ENCODE results near the gene FRMD5.

DNA sequence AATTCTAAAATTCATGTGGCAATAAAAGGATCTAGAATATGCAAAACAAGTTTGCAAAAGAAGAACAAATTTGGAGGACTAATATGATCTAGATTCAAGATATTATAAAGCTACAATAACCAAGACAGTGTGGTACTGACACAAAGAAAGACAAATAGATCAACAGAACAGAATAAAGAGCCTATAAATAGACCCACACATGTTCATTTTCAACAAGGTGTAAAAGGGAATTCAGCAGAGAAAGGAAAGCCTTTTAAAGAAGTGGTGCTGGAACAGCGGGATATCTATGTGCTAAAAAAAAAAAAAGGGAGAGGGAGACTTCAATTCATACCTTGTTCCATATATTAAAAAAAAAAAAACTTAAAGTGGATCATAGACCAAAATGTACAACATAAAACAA, 219.3 kb downstream of the FRMD5 start:
- TF ChIP-seq CTCF (IDR thresholded peaks at IDR 0.05) = no peak
- TF ChIP-seq POLR2A (IDR thresholded peaks at IDR 0.05) = no peak
